Pancreas (tissue), 10 donors: ENCODE measurements around the gene VMAC. TPM values are rescaled to one million over a fixed set of nuclear protein-coding genes. Genes with fewer than 3 reads are reported as not detected.
"Not testable (repeated sequence)": the region's sequence is repeated elsewhere in the genome, so short reads cannot be mapped to it uniquely, and the experiment has no call there.

Experiments used
- ATAC-seq, 4 donors: fragments of 200-7000 bp; cut with Tn5 transposase; one replicate each; pipeline versions ENCODE4 v1.8.0 to v1.9.1; 2020; ENCODE audit warnings: mild to moderate bottlenecking in 4 of 4, moderate library complexity in 4 of 4
- DNase-seq, 6 donors: peaks; one replicate each; pipeline ENCODE4 v3.0.0-alpha.2; 2020
- FAIRE-seq: peaks from 2 replicates; lab custom pipeline; 2012; peaks lifted over from hg19 to GRCh38; lab: Jason Lieb, UNC
- H3K27ac ChIP-seq, 4 donors: fragments of 200-600 bp; sonication (generic); 1 replicate in 3 of 4; 2 replicates in 1 of 4; pipeline versions ENCODE4 v1.5.0 to v1.8.0; 2020
- H3K27me3 ChIP-seq, 4 donors: fragments of 200-600 bp; one replicate each; pipeline ENCODE4 v1.8.0; 2021
- H3K36me3 ChIP-seq, 3 donors: fragments of 200-600 bp; sonication (generic) in 1 of 3; one replicate each; pipeline versions ENCODE4 v1.5.0 to v1.8.0; 2020 to 2021
- H3K4me1 ChIP-seq, 3 donors: fragments of 200-600 bp; one replicate each; pipeline ENCODE4 v1.8.0; 2021
- H3K4me3 ChIP-seq, 4 donors: fragments of 200-600 bp; sonication (generic) in 2 of 4; one replicate each; pipeline versions ENCODE4 v1.5.0 to v1.8.0; 2020 to 2021
- H3K9me3 ChIP-seq, 4 donors: fragments of 200-600 bp; one replicate each; pipeline ENCODE4 v1.8.0; 2021
- WGBS, 2 donors: extraction: QIAGEN DNeasy Blood & Tissue Kit; methylation state at CpG; one replicate each; pipeline ENCODE4 v1.1.7; 2013; 5-methylcytosine and 5-hydroxymethylcytosine counted together
- intact Hi-C, 3 donors: fragments of 100-400 bp; cut with DNase I; formaldehyde crosslinking; loops; one replicate each; pipeline versions ENCODE4 v1.11.1 to v1.14.2; 2022
- polyA plus RNA-seq, 2 donors: library from polyadenylated mRNA; stranded (reverse); fragments of 200-250 nt; gene quantifications; one replicate each; pipeline ENCODE4 v1.2.3, GENCODE V29; 2013
- total RNA-seq, 6 donors: library from RNA; stranded (reverse); fragmentation: NEBNext Ultra II Directional in 4 of 6; extraction: Animal tissue kit (Norgen Biotek cat#: 25700) in 4 of 6; gene quantifications; one replicate each; pipeline versions ENCODE4 v1.2.1 to v1.2.4, GENCODE V29; 2021 to 2023
- TF ChIP-seq, protein P1 (sequence below), 4 donors: fragments of 200-600 bp; sonication (generic) in 3 of 4; IDR thresholded peaks; one replicate each; pipeline versions ENCODE4 v1.5.0 to v1.8.0; 2021; ENCODE audit warnings: antibody characterized with exemption in 4 of 4
- donor health status: healthy with polysubstance abuse.
- donor health status: DM: no; HTN: no; CAD: no; lungs with moderate emphysema.
- donor health status: DM: no; HTN: no; CAD: no.
- donor health status: control.
- donor health status: control.
- donor health status: Bipolar disorder and iron deficiency.
- donor health status: DM: yes; HTN: yes; CAD: no.
- donor health status: DM: no; HTN: no; CAD: no.
- donor health status: DM: no; HTN: no; CAD: no.
- donor health status: DM: yes; HTN: yes; CAD: no.

Gene VMAC
- total and polyA plus RNA-seq, 8 donors: 2.9 to 10.1 (median 4.6) TPM

DNA sequence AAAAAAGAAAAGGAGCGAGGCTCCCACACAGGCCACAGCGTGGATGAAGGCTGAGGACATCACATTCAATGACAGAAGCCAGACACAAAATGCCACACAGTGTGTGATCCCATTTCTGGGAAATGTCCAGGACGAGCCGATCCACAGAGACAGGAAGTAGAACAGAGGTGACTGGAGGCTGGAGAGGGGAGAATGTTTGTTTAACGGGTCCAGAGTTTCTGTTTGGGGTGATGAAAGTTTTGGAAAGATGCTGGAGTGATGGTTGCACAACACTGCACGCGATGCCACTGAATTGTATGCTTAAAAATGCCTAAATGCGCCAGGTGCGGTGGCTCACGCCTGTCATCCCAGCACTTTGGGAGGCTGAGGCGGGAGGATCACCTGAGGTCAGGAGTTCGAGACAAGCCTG, 33.7 kb upstream of the VMAC start:
- ATAC-seq: peak in 1 of 4 donors; percentile 12
- TF ChIP-seq, protein P1, sequence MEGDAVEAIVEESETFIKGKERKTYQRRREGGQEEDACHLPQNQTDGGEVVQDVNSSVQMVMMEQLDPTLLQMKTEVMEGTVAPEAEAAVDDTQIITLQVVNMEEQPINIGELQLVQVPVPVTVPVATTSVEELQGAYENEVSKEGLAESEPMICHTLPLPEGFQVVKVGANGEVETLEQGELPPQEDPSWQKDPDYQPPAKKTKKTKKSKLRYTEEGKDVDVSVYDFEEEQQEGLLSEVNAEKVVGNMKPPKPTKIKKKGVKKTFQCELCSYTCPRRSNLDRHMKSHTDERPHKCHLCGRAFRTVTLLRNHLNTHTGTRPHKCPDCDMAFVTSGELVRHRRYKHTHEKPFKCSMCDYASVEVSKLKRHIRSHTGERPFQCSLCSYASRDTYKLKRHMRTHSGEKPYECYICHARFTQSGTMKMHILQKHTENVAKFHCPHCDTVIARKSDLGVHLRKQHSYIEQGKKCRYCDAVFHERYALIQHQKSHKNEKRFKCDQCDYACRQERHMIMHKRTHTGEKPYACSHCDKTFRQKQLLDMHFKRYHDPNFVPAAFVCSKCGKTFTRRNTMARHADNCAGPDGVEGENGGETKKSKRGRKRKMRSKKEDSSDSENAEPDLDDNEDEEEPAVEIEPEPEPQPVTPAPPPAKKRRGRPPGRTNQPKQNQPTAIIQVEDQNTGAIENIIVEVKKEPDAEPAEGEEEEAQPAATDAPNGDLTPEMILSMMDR (IDR thresholded peaks at IDR 0.05): no peak
- Histone ChIP-seq H3K27me3 (no peaks in the 10 kb centered on the region), H3K9me3 (no peaks in the 10 kb centered on the region), H3K4me3 (no peak overlapping the region), H3K36me3 (no peaks in the 10 kb centered on the region), H3K27ac (no peak overlapping the region), H3K4me1 (no peaks in the 10 kb centered on the region)
- intact Hi-C loops: no loop called here
- WGBS, 2 donors: 80 to 81% methylated on average over 12 of the region's 12 CpGs
- no peak for FAIRE-seq
- no peak for DNase-seq

DNA sequence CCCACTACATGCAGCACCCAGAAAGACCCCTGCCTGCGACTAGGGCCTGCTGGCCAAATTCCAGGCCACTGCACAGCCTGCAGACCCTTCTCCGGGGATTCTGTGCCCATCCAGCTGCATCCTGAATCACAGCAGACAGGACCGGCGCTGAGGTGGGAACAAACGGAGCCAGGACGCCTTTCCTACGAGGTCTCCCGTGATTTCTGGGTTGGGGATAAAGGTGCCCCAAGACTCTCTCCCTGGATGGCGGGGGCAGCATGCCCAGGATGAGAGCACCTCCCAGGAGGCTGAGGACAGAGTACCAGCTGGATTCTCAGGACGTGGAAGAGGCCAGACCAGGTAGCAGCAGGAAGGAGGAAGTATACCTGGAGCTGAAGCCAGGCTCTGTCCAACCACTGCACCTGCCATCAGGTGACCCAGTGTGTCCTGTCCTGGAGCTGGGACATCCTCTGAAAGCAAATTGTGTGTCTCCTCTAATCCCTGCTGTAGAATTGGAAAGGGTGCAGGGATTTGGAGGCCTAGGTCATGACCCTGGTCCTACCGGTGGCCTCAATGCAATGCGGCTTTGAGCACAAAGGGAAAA, 31.0 kb upstream of the VMAC start:
- no peak for ATAC-seq

DNA sequence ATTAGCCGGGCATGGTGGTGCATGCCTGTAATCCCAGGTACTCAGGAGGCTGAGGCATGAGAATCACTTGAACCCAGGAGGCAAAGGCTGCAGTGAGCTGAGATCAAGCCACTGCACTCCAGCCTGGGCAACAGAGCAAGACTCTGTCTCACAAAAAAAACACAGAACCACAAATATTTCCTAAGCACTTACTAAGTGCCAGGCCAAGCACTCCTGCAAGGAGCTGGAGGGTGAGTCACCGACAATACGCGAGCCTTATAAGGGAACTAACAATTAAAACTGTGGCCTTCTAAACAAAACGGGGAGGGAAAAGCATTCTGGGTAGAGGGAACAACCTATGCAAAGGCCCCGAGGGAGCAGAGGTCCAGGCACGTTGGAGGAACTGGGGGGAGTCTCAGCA, 30.2 kb upstream of the VMAC start:
- not testable (repeated sequence) for ATAC-seq, H3K4me3 ChIP-seq
- 82 to 94% methylated on average over 6 to 7 of the region's 7 CpGs for WGBS, 2 donors

More for the DNA sequence above, 31.0 kb upstream of the VMAC start:
- 90 to 95% methylated on average over 12 of the region's 12 CpGs for WGBS, 2 donors
- H3K36me3 ChIP-seq: no peaks in the 10 kb centered on the region
- H3K9me3 ChIP-seq: no peaks in the 10 kb centered on the region
- H3K4me3 ChIP-seq: no peak overlapping the region
- H3K27ac ChIP-seq: no peak overlapping the region
- TF ChIP-seq, protein P1 (IDR thresholded peaks at IDR 0.05): no peak
- H3K27me3 ChIP-seq: no peaks in the 10 kb centered on the region
- DNase-seq: no peak
- intact Hi-C loops: no loop called here
- no peaks in the 10 kb centered on the region for H3K4me1 ChIP-seq
- no peak for FAIRE-seq

DNA sequence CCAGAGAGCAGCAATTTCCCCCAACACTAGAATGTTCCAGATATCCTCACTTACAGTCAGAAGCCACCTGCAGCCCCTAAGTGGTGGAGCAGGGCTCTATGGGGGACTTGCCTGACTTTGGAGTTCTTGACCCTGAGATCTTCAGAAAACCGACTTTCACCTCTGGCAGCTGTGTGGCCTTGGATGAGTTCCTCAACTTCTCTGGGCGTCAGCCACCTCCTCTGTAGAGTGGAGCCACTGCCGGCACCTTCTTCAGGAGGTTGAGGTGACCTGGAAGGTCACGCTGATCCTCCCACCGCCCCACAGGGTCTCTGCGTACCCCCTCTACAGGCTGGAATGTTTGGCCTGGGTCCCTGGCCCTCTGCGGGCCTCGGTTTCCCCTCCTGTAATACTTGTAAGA, 27.2 kb upstream of the VMAC start:
- TF ChIP-seq, protein P1 (IDR thresholded peaks at IDR 0.05): no peak
- FAIRE-seq: no peak

More for the DNA sequence above, 30.2 kb upstream of the VMAC start:
- intact Hi-C loops, H3K9me3 ChIP-seq, H3K27me3 ChIP-seq, FAIRE-seq, H3K4me1 ChIP-seq, DNase-seq, H3K27ac ChIP-seq, H3K36me3 ChIP-seq: not testable (repeated sequence)

DNA sequence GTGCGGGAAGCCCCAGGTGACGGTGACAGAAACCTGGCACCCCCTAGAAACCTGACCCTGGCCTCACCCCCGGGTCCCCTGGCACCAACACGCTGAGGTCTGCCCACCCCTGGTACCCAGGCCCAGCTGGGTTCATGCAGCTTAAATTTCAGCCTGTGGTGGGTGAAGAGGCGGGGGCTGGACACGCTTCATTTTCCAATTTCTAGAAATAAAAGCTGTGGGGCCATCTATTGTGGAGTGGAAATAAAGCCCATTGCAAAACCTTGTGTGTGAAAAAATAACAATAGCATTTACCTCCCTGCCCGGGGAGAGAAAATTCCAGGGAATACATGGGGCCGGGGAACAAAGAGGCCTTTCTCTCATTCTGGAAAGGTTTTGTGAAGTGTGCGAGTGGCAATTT, 26.8 kb upstream of the VMAC start:
- Histone ChIP-seq H3K4me3 (no peak overlapping the region), H3K9me3 (no peaks in the 10 kb centered on the region), H3K36me3 (no peaks in the 10 kb centered on the region), H3K27me3 (peaks cover 0 to 4% (median 0%) of the 10 kb centered on the region in 4 donors), H3K4me1 (peaks cover 0 to 5% (median 0%) of the 10 kb centered on the region in 3 donors), H3K27ac (no peak overlapping the region)
- 48 to 52% methylated on average over 9 of the region's 9 CpGs for WGBS, 2 donors
- DNase-seq (no peak), FAIRE-seq (no peak), ATAC-seq (peak in 1 of 4 donors; percentile 17)
- intact Hi-C loops: no loop called here
- TF ChIP-seq, protein P1 (IDR thresholded peaks at IDR 0.05): no peak

More for the DNA sequence above, 27.2 kb upstream of the VMAC start:
- WGBS, 2 donors: 55 to 58% methylated on average over 8 of the region's 8 CpGs
- Histone ChIP-seq H3K36me3 (no peaks in the 10 kb centered on the region), H3K4me3 (no peak overlapping the region), H3K9me3 (no peaks in the 10 kb centered on the region), H3K4me1 (peaks cover 0 to 5% (median 0%) of the 10 kb centered on the region in 3 donors), H3K27me3 (peaks cover 0 to 4% (median 0%) of the 10 kb centered on the region in 4 donors), H3K27ac (no peak overlapping the region)
- DNase-seq (no peak), ATAC-seq (no peak)
- intact Hi-C loops: no loop called here
